Measurements from ENCODE around the gene HIC1. TPM values are rescaled to one million over a fixed set of nuclear protein-coding genes. Genes with fewer than 3 reads are reported as not detected.

Gene HIC1
- total RNA-seq, 1 experiment from 2014 or later = 1.0 TPM

GRCh38 chr17:2071455-2072281, 16.8 kb downstream of the HIC1 start:
- peaks cover 14% of the 10 kb centered on the region for H3K4me1 Mint-ChIP-seq (ENCODE audit: insufficient read depth, unreplicated experiment)
- CTCF ChIA-PET = no interaction called here
- BruUV-seq (replicated peaks) = no TSS peak
- DNase-seq (ENCODE audit: unreplicated experiment) = no peak
- H3K27ac Mint-ChIP-seq (ENCODE audit: low read depth, unreplicated experiment) = no peak overlapping the region
- H3K4me3 Mint-ChIP-seq (ENCODE audit: unreplicated experiment) = no peak overlapping the region
- no peaks in the 10 kb centered on the region for H3K9me3 Mint-ChIP-seq (ENCODE audit: unreplicated experiment)
- POLR2A ChIA-PET = interaction anchor here (0.9 to 1.0 kb wide), 2 partner anchors 142 to 173 kb away, joined by 3 to 5 read pairs; no protein-coding TSS in a partner anchor
- peaks cover 24% of the 10 kb centered on the region for H3K36me3 Mint-ChIP-seq (ENCODE audit: insufficient read depth, unreplicated experiment)
- H3K27me3 Mint-ChIP-seq (ENCODE audit: insufficient read depth, unreplicated experiment) = no peaks in the 10 kb centered on the region
- intact Hi-C loops (cut with micrococcal nuclease) = no loop called here
- TF ChIP-seq CTCF (IDR thresholded peaks at IDR 0.05; ENCODE audit: unreplicated experiment) = no peak

GRCh38 chr17:2074919-2075318, 20.0 kb downstream of the HIC1 start:
- intact Hi-C loops (cut with micrococcal nuclease) = no loop called here
- ChIA-PET POLR2A (interaction anchor here (0.5 kb wide), 1 partner anchor 66 kb away, joined by 3 read pairs; no protein-coding TSS in a partner anchor), CTCF (no interaction called here)
- no peak for DNase-seq (ENCODE audit: unreplicated experiment)
- Mint-ChIP-seq H3K36me3 (ENCODE audit: insufficient read depth, unreplicated experiment) (peaks cover 49% of the 10 kb centered on the region), H3K4me3 (ENCODE audit: unreplicated experiment) (no peak overlapping the region), H3K9me3 (ENCODE audit: unreplicated experiment) (no peaks in the 10 kb centered on the region), H3K27ac (ENCODE audit: low read depth, unreplicated experiment) (no peak overlapping the region), H3K27me3 (ENCODE audit: insufficient read depth, unreplicated experiment) (no peaks in the 10 kb centered on the region), H3K4me1 (ENCODE audit: insufficient read depth, unreplicated experiment) (peaks cover 14% of the 10 kb centered on the region)
- no TSS peak for BruUV-seq (replicated peaks)
- TF ChIP-seq CTCF (IDR thresholded peaks at IDR 0.05; ENCODE audit: unreplicated experiment) = no peak

- ChIA-PET CTCF (interaction anchor here (0.6 to 1.1 kb wide), 2 partner anchors 9 to 169 kb away, joined by 3 to 5 read pairs; no protein-coding TSS in a partner anchor), POLR2A (interaction anchor here (0.5 to 0.9 kb wide), 3 partner anchors 18 to 676 kb away, joined by 3 read pairs; partner anchors contain the start of gene YWHAE)
- DNase-seq (ENCODE audit: unreplicated experiment) = peak; percentile 26
- no TSS peak for BruUV-seq (replicated peaks)
- intact Hi-C loops (cut with micrococcal nuclease) = no loop called here
- peaks cover 48% of the 10 kb centered on the region for H3K36me3 Mint-ChIP-seq (ENCODE audit: insufficient read depth, unreplicated experiment)
- H3K27ac Mint-ChIP-seq (ENCODE audit: low read depth, unreplicated experiment) = no peak overlapping the region
- no peaks in the 10 kb centered on the region for H3K27me3 Mint-ChIP-seq (ENCODE audit: insufficient read depth, unreplicated experiment)
- no peak for TF ChIP-seq CTCF (IDR thresholded peaks at IDR 0.05; ENCODE audit: unreplicated experiment)
- no peaks in the 10 kb centered on the region for H3K9me3 Mint-ChIP-seq (ENCODE audit: unreplicated experiment)
- H3K4me1 Mint-ChIP-seq (ENCODE audit: insufficient read depth, unreplicated experiment) = peaks cover 14% of the 10 kb centered on the region
- no peak overlapping the region for H3K4me3 Mint-ChIP-seq (ENCODE audit: unreplicated experiment)
Observed at GRCh38 chr17:2075336-2076086, 20.6 kb downstream of the HIC1 start.

All from MCF 10A (cell line).